Measurements from ENCODE around the gene TXNDC2. TPM values are rescaled to one million over a fixed set of nuclear protein-coding genes. Genes with fewer than 3 reads are reported as not detected.

Gene TXNDC2
- total RNA-seq, 1 donor from 2014 or later = not detected

- TF ChIP-seq CTCF (IDR thresholded peaks at IDR 0.05; ENCODE audit: partially characterized antibody, unreplicated experiment) = no peak
- peaks cover 21% of the 10 kb centered on the region for H3K4me1 Mint-ChIP-seq (ENCODE audit: low read depth, unreplicated experiment)
- no peak overlapping the region for H3K4me3 Mint-ChIP-seq (ENCODE audit: unreplicated experiment)
- H3K27me3 Mint-ChIP-seq (ENCODE audit: unreplicated experiment) = peaks cover 7% of the 10 kb centered on the region
- H3K27ac Mint-ChIP-seq (ENCODE audit: unreplicated experiment) = no peak overlapping the region
- peaks cover 15% of the 10 kb centered on the region for H3K36me3 Mint-ChIP-seq (ENCODE audit: unreplicated experiment)
- DNase-seq = no peak
- H3K9me3 Mint-ChIP-seq (ENCODE audit: unreplicated experiment) = peaks cover 13% of the 10 kb centered on the region
These were observed 43.3 kb upstream of the TXNDC2 start for GRCh38 chr18:9842448-9842847.

- Mint-ChIP-seq H3K4me1 (ENCODE audit: low read depth, unreplicated experiment) (peaks cover 45% of the 10 kb centered on the region), H3K4me3 (ENCODE audit: unreplicated experiment) (no peak overlapping the region), H3K36me3 (ENCODE audit: unreplicated experiment) (peaks cover 7% of the 10 kb centered on the region), H3K9me3 (ENCODE audit: unreplicated experiment) (peaks cover 24% of the 10 kb centered on the region), H3K27me3 (ENCODE audit: unreplicated experiment) (peaks cover 13% of the 10 kb centered on the region), H3K27ac (ENCODE audit: unreplicated experiment) (no peak overlapping the region)
- no peak for DNase-seq
- TF ChIP-seq CTCF (IDR thresholded peaks at IDR 0.05; ENCODE audit: partially characterized antibody, unreplicated experiment) = no peak
These were observed 40.5 kb upstream of the TXNDC2 start for GRCh38 chr18:9845256-9845655.

GRCh38 chr18:9846162-9846925 is 39.4 kb upstream of the TXNDC2 start:
- DNase-seq = no peak
- Mint-ChIP-seq H3K9me3 (ENCODE audit: unreplicated experiment) (peaks cover 24% of the 10 kb centered on the region), H3K4me3 (ENCODE audit: unreplicated experiment) (no peak overlapping the region), H3K27ac (ENCODE audit: unreplicated experiment) (peak overlapping the region; percentile 88), H3K36me3 (ENCODE audit: unreplicated experiment) (peaks cover 7% of the 10 kb centered on the region), H3K4me1 (ENCODE audit: low read depth, unreplicated experiment) (peaks cover 47% of the 10 kb centered on the region), H3K27me3 (ENCODE audit: unreplicated experiment) (peaks cover 13% of the 10 kb centered on the region)
- no peak for TF ChIP-seq CTCF (IDR thresholded peaks at IDR 0.05; ENCODE audit: partially characterized antibody, unreplicated experiment)

GRCh38 chr18:9848170-9848879 is 37.4 kb upstream of the TXNDC2 start:
- Mint-ChIP-seq H3K9me3 (ENCODE audit: unreplicated experiment) (peaks cover 24% of the 10 kb centered on the region), H3K4me1 (ENCODE audit: low read depth, unreplicated experiment) (peaks cover 47% of the 10 kb centered on the region), H3K36me3 (ENCODE audit: unreplicated experiment) (peaks cover 7% of the 10 kb centered on the region), H3K4me3 (ENCODE audit: unreplicated experiment) (peak overlapping the region; percentile 55), H3K27ac (ENCODE audit: unreplicated experiment) (peak overlapping the region; percentile 97), H3K27me3 (ENCODE audit: unreplicated experiment) (peaks cover 10% of the 10 kb centered on the region)
- peak; percentile 44 for DNase-seq
- no peak for TF ChIP-seq CTCF (IDR thresholded peaks at IDR 0.05; ENCODE audit: partially characterized antibody, unreplicated experiment)

All from glutamatergic neuron (in vitro differentiated cells).